ENCODE results near the gene TMEM18.
A peak's percentile ranks its signal among the peaks of the same experiment; 100 is the strongest.
"Not testable (repeated sequence)": the region's sequence is repeated elsewhere in the genome, so short reads cannot be mapped to it uniquely, and the experiment has no call there.

The TMEM18 gene

DNA sequence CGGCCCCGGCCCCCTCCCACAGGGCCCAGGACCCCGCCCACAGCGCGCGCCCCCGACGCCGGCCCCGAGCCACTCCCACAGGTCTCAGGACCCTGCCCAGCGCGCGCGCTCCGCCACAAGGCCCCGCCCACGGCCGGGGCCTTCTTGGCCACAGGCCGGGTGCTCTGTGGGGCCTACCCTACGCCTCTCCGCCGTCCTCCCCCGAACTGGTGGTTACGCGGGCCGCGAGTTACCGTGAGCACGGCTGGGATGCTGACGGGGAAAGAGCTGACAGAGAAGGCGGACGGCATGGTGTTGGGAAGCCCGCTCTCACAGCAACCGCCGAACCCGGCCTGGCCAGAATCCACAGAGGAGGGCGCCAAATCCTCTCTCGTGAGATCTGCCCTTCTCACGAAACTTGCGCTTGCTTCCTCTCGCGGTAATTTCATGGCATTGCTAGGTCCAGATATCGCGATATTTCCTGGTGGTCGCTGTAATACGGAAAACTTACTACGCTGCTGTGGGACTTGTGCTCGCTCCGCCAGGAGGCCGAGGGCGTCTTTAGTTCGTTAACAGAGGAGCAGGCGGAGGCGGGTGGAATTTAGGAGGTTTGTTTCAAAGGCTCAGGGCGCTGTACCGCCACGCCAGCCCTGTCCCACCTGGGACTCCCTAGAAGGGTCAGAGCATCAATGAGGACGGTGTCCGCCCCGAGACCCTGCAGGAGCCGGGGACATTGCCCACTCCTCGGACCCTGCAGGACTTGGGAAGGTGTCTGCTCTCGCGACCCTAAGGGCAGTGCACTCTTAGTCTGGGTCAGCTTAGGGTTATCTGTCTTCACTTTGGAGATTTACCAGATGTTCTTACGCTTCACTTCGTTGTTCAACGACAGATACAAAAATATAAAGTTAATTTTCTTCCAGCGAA is at the start of gene TMEM18:
TSS of gene TMEM18 (minus strand) at position 351 of the 903 bp plus-strand sequence. CDS start at position 290, 61 bp downstream.
- in situ Hi-C loops (cut with HindIII; ENCODE audit: low pct_ligation_motif_present, low pct_unique_long_range_greater_than_20kb, low sequenced_read_pairs) = no loop called here
- DNase-seq = peak; percentile 99

- DNase-seq = no peak
- in situ Hi-C loops (cut with HindIII; ENCODE audit: low pct_ligation_motif_present, low pct_unique_long_range_greater_than_20kb, low sequenced_read_pairs) = no loop called here
Observed at GRCh38 chr2:726169-726568, 49.0 kb upstream of the TMEM18 start.

- in situ Hi-C loops (cut with HindIII; ENCODE audit: low pct_ligation_motif_present, low pct_unique_long_range_greater_than_20kb, low sequenced_read_pairs) = no loop called here
- DNase-seq = no peak
Observed at GRCh38 chr2:725468-725867, 48.3 kb upstream of the TMEM18 start.

DNA sequence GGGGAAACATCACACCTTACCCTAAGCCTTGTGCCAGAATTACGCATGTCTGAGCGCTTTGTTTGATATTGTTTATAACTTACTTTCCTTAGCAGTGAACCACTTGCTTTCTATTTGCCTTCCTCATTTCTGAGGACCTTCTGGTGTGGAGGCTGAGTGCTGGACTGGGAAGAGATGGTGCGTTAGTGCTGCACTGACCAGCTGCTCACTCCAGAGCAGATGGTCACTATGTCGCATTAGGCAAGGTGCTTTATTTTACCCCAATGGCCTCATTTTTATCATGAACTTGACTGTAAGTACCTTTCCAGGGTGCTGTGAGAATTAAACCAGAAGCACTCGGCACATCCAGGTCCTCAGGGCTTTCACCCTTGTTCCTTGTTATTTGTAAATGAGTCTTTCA is 46.6 kb upstream of the TMEM18 start:
- in situ Hi-C loops (cut with HindIII; ENCODE audit: low pct_ligation_motif_present, low pct_unique_long_range_greater_than_20kb, low sequenced_read_pairs) = no loop called here
- no peak for DNase-seq

DNA sequence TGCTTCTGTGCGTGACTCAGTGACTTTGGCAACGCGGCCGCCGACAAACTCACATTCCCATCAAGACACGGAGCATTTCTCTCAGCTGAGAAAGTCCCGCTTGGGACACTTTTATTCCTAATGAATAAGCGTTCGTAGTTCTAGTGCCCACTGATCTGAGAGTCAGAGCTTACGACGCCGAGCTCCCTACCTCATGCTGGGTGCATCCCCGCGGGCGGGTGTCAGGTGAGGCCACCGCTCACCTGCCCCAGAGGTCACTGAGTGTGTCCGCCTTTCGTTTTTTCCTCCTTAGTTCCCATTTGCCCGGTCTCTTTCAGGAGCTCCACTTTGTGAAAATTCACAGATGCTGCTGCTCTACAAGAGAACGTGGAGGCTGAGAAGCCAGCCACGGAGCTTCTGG is 43.6 kb upstream of the TMEM18 start:
- in situ Hi-C loops (cut with HindIII; ENCODE audit: low pct_ligation_motif_present, low pct_unique_long_range_greater_than_20kb, low sequenced_read_pairs) = no loop called here
- DNase-seq = no peak

DNA sequence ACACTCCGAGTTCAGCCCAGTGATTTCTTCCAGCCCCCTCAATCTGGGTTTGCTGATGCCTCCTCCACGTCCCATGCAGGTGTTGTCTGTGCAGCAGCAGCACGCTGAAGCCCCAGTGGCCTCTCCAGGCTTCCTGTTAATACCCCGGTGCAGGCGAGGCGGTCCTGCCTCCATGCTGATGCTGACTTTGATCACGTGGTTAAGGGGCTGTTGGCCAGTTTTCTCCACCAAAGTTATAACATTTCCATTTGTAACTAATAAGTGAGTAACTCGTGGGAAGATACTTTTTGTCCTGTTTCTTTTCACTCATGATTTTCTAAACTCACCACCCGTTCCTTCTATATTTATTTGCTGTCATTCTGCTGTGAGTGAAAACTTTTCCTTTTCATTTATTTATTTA is 42.5 kb upstream of the TMEM18 start:
- no peak for DNase-seq
- in situ Hi-C loops (cut with HindIII; ENCODE audit: low pct_ligation_motif_present, low pct_unique_long_range_greater_than_20kb, low sequenced_read_pairs) = no loop called here

DNA sequence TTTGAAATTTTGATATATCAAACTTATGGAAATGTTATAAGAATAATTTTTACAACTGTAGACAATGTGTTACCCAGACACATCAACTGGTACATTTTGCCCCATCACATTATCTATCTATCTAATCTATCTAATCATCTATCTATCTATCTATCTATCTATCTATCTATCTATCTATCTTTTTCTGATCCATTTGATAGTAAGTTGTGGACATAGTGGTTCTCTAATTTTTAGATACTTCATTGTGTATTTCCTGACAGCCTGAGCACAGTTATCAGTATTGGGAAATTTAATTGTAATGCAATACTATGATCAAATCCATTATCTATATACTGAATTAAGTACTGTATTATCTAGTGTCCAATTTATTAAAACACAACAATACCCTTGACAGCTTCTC is 42.0 kb upstream of the TMEM18 start:
- in situ Hi-C loops (cut with HindIII; ENCODE audit: low pct_ligation_motif_present, low pct_unique_long_range_greater_than_20kb, low sequenced_read_pairs) = no loop called here
- no peak for DNase-seq

- in situ Hi-C loops (cut with HindIII; ENCODE audit: low pct_ligation_motif_present, low pct_unique_long_range_greater_than_20kb, low sequenced_read_pairs) = no loop called here
- no peak for DNase-seq
Observed at GRCh38 chr2:717661-718060, 40.5 kb upstream of the TMEM18 start.

- in situ Hi-C loops (cut with HindIII; ENCODE audit: low pct_ligation_motif_present, low pct_unique_long_range_greater_than_20kb, low sequenced_read_pairs) = no loop called here
Observed at GRCh38 chr2:715854-716560, 38.8 kb upstream of the TMEM18 start.

GRCh38 chr2:715038-715437 is 37.8 kb upstream of the TMEM18 start:
- in situ Hi-C loops (cut with HindIII; ENCODE audit: low pct_ligation_motif_present, low pct_unique_long_range_greater_than_20kb, low sequenced_read_pairs) = no loop called here
- no peak for DNase-seq

More at GRCh38 chr2:715854-716560, 38.8 kb upstream of the TMEM18 start:
- peak; percentile 7 for DNase-seq

GRCh38 chr2:714005-714741 is 37.0 kb upstream of the TMEM18 start:
- DNase-seq = peak; percentile 79
- in situ Hi-C loops (cut with HindIII; ENCODE audit: low pct_ligation_motif_present, low pct_unique_long_range_greater_than_20kb, low sequenced_read_pairs) = no loop called here

DNA sequence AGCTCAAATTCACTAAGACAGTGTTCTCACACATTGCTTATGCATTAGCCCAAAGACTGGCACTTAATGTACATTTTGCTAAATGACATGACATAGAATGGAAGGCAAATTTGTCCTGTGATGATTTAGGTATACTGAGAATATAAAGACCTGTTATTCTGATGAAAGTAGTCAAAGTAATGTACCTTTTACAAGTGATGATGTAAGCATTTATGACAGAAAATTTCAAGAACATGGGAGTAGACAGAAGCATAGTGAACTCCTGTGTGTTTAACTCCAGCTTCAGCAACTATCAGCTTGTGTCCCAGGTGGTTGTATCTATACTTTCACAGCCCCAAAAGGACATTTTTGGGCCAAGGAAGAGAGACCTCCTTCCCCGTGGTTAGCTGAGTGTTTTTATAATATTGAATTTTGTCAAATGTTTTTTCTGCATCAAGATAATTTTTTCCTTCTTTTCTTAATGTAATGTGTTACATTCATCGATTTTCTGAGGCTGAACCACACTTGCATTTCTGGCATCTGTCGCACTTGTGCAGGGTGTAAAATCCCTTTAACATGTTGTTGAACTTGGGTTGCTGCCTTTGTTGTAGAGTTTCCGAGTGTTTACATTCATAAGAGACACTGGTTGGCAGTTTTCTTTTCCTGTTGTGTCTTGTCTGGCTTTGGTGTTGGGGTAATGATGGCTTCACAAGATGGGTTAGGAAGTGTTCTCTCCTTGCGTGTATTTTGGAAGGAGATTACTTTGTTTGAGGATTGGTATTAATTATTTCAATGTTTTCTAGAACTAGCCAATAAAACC is 33.9 kb upstream of the TMEM18 start:
- in situ Hi-C loops (cut with HindIII; ENCODE audit: low pct_ligation_motif_present, low pct_unique_long_range_greater_than_20kb, low sequenced_read_pairs) = no loop called here
- no peak for DNase-seq

DNA sequence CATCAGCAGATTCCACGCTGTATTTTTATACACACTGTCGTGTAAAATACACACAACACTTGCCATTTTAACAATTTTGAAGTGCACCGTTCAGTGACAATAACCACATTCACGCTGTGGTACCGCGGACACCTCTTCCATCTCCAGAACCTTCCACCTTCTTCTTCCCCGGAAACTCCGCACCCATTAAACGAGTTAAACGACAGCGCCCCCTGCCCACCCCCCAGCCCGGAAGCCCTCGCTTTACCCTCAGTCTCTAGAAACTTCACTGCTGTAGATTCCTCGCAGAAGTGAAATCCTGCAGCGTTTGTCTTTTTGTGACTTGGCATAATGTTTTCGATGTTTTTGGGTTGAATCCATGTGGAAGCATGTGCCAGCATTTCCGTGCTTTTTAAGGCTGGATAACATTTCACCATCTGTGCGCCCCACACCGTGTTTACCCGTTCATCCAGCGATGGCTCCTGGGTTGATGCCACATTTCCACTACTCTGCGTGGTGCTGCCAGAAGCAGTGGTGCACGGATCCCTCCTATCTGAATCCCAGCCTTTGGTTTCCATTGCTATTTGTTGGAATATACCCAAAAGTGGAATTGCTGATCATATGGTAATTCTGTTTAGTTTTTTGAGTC is 32.0 kb upstream of the TMEM18 start:
- in situ Hi-C loops (cut with HindIII; ENCODE audit: low pct_ligation_motif_present, low pct_unique_long_range_greater_than_20kb, low sequenced_read_pairs) = no loop called here
- no peak for DNase-seq

DNA sequence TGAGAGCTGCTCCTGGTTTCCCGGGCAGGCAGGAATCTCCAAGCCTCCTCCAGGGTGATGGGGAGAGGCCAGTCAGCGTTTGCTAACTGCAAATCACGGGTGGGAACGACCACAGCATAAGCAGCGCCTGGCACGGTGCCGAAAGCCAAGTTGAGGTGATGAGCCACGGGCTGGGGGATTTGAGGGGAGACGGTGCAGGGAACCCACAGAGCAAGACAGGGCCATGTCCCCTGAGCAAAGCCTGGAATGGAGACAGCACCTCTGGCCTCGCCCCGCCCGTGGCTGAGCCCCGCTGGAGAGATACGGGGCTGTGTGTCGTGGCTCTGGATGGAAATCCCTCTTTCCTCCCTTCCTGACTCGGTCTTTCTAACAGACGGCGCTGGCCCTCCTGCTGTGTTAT is 31.5 kb upstream of the TMEM18 start:
- in situ Hi-C loops (cut with HindIII; ENCODE audit: low pct_ligation_motif_present, low pct_unique_long_range_greater_than_20kb, low sequenced_read_pairs) = no loop called here
- DNase-seq = no peak

DNA sequence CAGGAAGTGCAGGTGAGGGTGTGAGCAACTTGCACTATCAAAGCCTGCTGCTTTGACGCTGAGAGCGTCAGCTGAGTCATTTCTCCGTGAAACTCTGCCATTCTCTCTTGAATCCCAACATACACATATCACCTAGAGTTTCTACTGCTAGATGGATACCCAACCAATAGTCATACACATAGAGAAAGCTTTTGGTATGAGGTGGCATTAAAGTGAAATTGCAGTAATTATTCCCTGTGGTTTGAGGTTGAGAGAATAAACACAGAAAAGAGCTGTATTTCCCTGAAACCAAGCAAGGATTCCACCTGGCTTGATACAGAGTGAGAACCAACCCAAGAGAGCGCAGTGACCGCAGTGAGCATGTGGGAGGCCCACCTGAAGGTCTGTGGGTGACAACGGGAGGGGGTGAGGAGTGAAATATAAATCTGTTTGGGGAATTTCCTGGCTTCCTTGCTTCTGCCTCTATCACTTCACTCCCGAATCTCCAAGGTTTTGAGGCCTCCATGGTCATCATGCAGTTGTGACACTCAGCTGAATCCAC is 28.8 kb upstream of the TMEM18 start:
- in situ Hi-C loops (cut with HindIII; ENCODE audit: low pct_ligation_motif_present, low pct_unique_long_range_greater_than_20kb, low sequenced_read_pairs) = no loop called here
- DNase-seq = no peak

GRCh38 chr2:702765-703164 is 25.6 kb upstream of the TMEM18 start:
- DNase-seq; in situ Hi-C loops (cut with HindIII; ENCODE audit: low pct_ligation_motif_present, low pct_unique_long_range_greater_than_20kb, low sequenced_read_pairs): not testable (repeated sequence)

DNA sequence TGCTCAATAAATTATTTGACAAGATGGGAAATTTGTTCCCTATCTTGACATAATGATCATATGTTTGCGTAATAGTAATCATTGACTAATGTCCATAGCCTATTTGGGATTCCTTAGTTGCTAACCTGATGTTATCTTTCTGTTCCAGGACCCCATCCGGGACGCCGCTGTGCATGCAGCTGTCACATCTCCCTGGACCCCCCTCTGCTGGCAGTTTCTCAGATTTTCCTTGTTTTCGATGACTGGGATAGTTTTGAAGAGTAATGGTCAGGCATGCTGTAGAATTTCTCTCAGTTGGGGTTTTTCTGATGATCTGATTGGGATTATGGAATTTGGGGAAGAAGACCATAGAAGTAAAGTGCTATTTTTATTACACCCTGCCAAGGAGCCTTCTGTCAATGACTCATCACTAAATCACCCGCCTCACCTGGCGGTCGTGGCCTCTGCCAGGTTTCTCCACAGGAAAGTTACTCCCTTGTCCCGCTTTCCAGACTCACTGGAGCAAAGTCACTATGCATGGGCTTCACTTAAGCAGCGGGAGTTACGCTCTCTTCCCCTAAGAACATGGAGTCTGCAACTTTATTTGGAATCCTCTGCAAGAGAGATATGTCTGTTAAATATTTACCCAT is 19.9 kb upstream of the TMEM18 start:
- no peak for DNase-seq
- in situ Hi-C loops (cut with HindIII; ENCODE audit: low pct_ligation_motif_present, low pct_unique_long_range_greater_than_20kb, low sequenced_read_pairs) = no loop called here

Data from ACHN (cell line).